Measurements from ENCODE around the gene GEMIN8. TPM values are rescaled to one million over a fixed set of nuclear protein-coding genes. Genes with fewer than 3 reads are reported as not detected.

The GEMIN8 gene
- total RNA-seq, result 30.0 TPM
- 25.4 TPM for polyA plus RNA-seq (ENCODE audit: insufficient read depth, low read depth, low replicate concordance)
- long read RNA-seq, donor 1, transcript GEMIN8-203 (4 exons, 1,119 nt), result major isoform, 6 of 6 reads
- long read RNA-seq, donor 1, partial matches to known transcripts, result 0 of 6 reads
- long read RNA-seq, donor 1, other reads (novel, unspliced or antisense), result 0 of 6 reads
- long read RNA-seq, donor 2, transcript GEMIN8-203 (4 exons, 1,119 nt), result major isoform, 5 of 6 reads
- long read RNA-seq, donor 2, partial matches to known transcripts, result 0 of 6 reads
- long read RNA-seq, donor 2, other reads (novel, unspliced or antisense), result 0 of 6 reads
- long read RNA-seq, donor 3, transcript GEMIN8-203 (4 exons, 1,119 nt), result major isoform, 6 of 15 reads
- long read RNA-seq, donor 3, partial matches to known transcripts, result 0 of 15 reads
- long read RNA-seq, donor 3, other reads (novel, unspliced or antisense), result 9 of 15 reads
- long read RNA-seq, donor 4, partial matches to known transcripts, result 0 of 1 reads
- long read RNA-seq, donor 4, other reads (novel, unspliced or antisense), result 0 of 1 reads
- long read RNA-seq, donor 5, result 0 reads
- long read RNA-seq, donor 6, partial matches to known transcripts, result 8 of 11 reads
- long read RNA-seq, donor 6, other reads (novel, unspliced or antisense), result 0 of 11 reads
- long read RNA-seq, donor 7, partial matches to known transcripts, result 11 of 24 reads
- long read RNA-seq, donor 7, other reads (novel, unspliced or antisense), result 11 of 24 reads
- long read RNA-seq, donor 8, partial matches to known transcripts, result 0 of 3 reads
- long read RNA-seq, donor 8, other reads (novel, unspliced or antisense), result 0 of 3 reads
- long read RNA-seq, donor 9, partial matches to known transcripts, result 0 of 2 reads
- long read RNA-seq, donor 9, other reads (novel, unspliced or antisense), result 0 of 2 reads
- long read RNA-seq, donor 10, result 0 reads

GRCh38 chrX:14029425-14030173, at the start of gene GEMIN8:
Gene GEMIN8 (minus strand): TSS chrX:14029892. CDS start chrX:14021478, 8,414 bp downstream.
- Histone ChIP-seq H3K9me3 (ENCODE audit: control insufficient read depth in 2 of 3, insufficient read depth in 1 of 3, low read length in 3 of 3) (no peaks in the 10 kb centered on the region), H3K4me3 (ENCODE audit: low read length in 3 of 3) (peak within 1 kb of the TSS; percentile 72 to 82 (median 77)), H3K27me3 (ENCODE audit: control insufficient read depth, insufficient read depth, low read length) (peaks cover 11% of the 10 kb centered on the region), H3K9ac (ENCODE audit: low read length in 3 of 3) (peak within 1 kb of the TSS; percentile 48 to 75 (median 68)), H3K27ac (ENCODE audit: low read depth in 2 of 2, low read length in 2 of 2) (peak within 1 kb of the TSS; percentile 74 to 84), H3K36me3 (ENCODE audit: control insufficient read depth in 2 of 3, insufficient read depth in 3 of 3, low read length in 3 of 3) (no peaks in the 10 kb centered on the region), H3K4me1 (ENCODE audit: control insufficient read depth in 2 of 3, insufficient read depth in 2 of 3, low read depth in 1 of 3, low read length in 3 of 3) (peaks cover 0 to 5% (median 0%) of the 10 kb centered on the region in 3 donors)
- intact Hi-C loops (cut with DNase I), result loop anchor here (10.0 kb wide), 2 partner anchors 375 to 525 kb away; partner anchors contain the start of gene TCEANC
- DNase-seq, result peak; percentile 90 to 97 (median 94)
- no peak for TF ChIP-seq CTCF (IDR thresholded peaks at IDR 0.05; ENCODE audit: borderline replicate concordance, extremely low read depth, insufficient read depth)
- FAIRE-seq, result peak; percentile 3

DNA sequence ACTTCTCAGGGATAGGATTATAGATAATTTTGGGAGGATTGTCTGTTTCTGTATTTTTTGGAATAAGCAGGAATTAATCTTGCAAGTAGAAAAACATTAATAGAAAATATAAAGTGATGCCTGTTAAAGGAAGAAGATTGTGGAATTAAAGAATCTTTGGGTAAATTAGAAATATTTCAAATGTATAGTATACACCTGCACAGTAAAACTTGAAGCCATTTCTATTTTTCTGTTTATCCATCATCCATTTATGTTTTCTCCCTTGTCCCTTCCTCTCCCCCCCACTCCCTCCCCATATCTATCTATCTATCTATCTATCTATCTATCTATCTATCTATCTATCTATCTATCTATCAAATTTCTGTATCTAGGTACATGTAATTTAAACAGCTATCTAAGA, 46.9 kb upstream of the GEMIN8 start:
- Histone ChIP-seq H3K27me3 (ENCODE audit: control insufficient read depth, insufficient read depth, low read length) (peaks cover 8% of the 10 kb centered on the region), H3K9me3 (ENCODE audit: control insufficient read depth in 2 of 3, insufficient read depth in 1 of 3, low read length in 3 of 3) (no peaks in the 10 kb centered on the region), H3K36me3 (ENCODE audit: control insufficient read depth in 2 of 3, insufficient read depth in 3 of 3, low read length in 3 of 3) (no peaks in the 10 kb centered on the region), H3K4me1 (ENCODE audit: control insufficient read depth in 2 of 3, insufficient read depth in 2 of 3, low read depth in 1 of 3, low read length in 3 of 3) (no peaks in the 10 kb centered on the region), H3K9ac (ENCODE audit: low read length in 3 of 3) (no peak overlapping the region), H3K27ac (ENCODE audit: low read depth in 2 of 2, low read length in 2 of 2) (no peak overlapping the region), H3K4me3 (ENCODE audit: low read length in 3 of 3) (no peak overlapping the region)
- DNase-seq (no peak), FAIRE-seq (no peak)
- TF ChIP-seq CTCF (IDR thresholded peaks at IDR 0.05; ENCODE audit: borderline replicate concordance, extremely low read depth, insufficient read depth), result no peak
- intact Hi-C loops (cut with DNase I), result no loop called here

GRCh38 chrX:14073556-14073955, 43.9 kb upstream of the GEMIN8 start:
- TF ChIP-seq CTCF (IDR thresholded peaks at IDR 0.05; ENCODE audit: borderline replicate concordance, extremely low read depth, insufficient read depth), result no peak
- H3K27ac ChIP-seq (ENCODE audit: low read depth in 2 of 2, low read length in 2 of 2), result no peak overlapping the region
- FAIRE-seq, result peak; percentile 44
- no peaks in the 10 kb centered on the region for H3K36me3 ChIP-seq (ENCODE audit: control insufficient read depth in 2 of 3, insufficient read depth in 3 of 3, low read length in 3 of 3)
- H3K27me3 ChIP-seq (ENCODE audit: control insufficient read depth, insufficient read depth, low read length), result peaks cover 8% of the 10 kb centered on the region
- intact Hi-C loops (cut with DNase I), result no loop called here
- no peak overlapping the region for H3K4me3 ChIP-seq (ENCODE audit: low read length in 3 of 3)
- peak in 1 of 5 donors; percentile 52 for DNase-seq
- no peaks in the 10 kb centered on the region for H3K9me3 ChIP-seq (ENCODE audit: control insufficient read depth in 2 of 3, insufficient read depth in 1 of 3, low read length in 3 of 3)
- no peak overlapping the region for H3K9ac ChIP-seq (ENCODE audit: low read length in 3 of 3)
- H3K4me1 ChIP-seq (ENCODE audit: control insufficient read depth in 2 of 3, insufficient read depth in 2 of 3, low read depth in 1 of 3, low read length in 3 of 3), result no peaks in the 10 kb centered on the region
